GM12864 (cell line): Measurements from ENCODE around the gene ZBTB47.

Experiments
- DNase-seq: peaks from one replicate; pipeline ENCODE4 v3.0.0-alpha.2; 2011; ENCODE audit warnings: low read depth
- H3K4me3 ChIP-seq: 2 replicates; pipeline ENCODE4 v1.5.1; 2011; ENCODE audit warnings: mild to moderate bottlenecking, low read depth, low read length, control low read depth
- TF ChIP-seq, protein P1 (sequence below): IDR thresholded peaks from 2 replicates; pipeline ENCODE4 v1.5.1; 2011; ENCODE audit warnings: low read depth, mild to moderate bottlenecking, moderate library complexity, low read length, control low read depth, inconsistent platforms; ENCODE audit errors: missing control alignments

The ZBTB47 gene

DNA sequence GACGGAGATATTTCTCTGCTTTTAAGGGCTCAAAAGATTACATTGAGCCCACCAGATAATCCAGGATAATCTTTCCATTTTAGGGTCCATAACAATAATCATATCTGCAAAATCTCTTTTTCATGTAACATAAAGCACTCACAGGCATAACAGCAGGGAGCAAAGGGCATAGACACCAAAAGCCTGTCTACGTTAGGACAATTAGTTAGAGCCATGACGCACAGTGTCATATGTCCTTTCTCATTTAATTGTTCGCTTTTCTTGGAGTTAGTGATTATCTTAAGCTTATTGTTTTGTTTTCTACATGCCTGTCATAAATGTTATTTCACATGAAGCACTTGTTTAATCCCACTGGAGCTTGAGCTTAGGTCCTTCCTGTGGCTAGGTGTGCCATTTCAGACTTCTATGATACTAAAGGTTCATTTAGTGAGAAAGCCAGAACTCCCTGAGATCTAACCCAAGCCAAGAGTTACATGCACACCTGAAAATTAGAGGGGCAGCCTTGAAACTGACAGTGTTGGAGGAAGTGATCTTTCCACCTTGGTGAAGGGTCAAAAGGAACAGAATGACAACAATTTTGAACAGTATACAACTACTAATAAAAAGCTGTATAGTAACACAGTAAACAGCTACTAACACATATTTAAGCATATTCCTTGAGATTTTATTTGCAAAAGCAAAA is 60.8 kb downstream of the ZBTB47 start:
- no peak overlapping the region for H3K4me3 ChIP-seq
- TF ChIP-seq, protein P1, sequence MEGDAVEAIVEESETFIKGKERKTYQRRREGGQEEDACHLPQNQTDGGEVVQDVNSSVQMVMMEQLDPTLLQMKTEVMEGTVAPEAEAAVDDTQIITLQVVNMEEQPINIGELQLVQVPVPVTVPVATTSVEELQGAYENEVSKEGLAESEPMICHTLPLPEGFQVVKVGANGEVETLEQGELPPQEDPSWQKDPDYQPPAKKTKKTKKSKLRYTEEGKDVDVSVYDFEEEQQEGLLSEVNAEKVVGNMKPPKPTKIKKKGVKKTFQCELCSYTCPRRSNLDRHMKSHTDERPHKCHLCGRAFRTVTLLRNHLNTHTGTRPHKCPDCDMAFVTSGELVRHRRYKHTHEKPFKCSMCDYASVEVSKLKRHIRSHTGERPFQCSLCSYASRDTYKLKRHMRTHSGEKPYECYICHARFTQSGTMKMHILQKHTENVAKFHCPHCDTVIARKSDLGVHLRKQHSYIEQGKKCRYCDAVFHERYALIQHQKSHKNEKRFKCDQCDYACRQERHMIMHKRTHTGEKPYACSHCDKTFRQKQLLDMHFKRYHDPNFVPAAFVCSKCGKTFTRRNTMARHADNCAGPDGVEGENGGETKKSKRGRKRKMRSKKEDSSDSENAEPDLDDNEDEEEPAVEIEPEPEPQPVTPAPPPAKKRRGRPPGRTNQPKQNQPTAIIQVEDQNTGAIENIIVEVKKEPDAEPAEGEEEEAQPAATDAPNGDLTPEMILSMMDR: no peak
- no peak for DNase-seq
